ENCODE data around the gene INHBE.

Gene INHBE

DNA sequence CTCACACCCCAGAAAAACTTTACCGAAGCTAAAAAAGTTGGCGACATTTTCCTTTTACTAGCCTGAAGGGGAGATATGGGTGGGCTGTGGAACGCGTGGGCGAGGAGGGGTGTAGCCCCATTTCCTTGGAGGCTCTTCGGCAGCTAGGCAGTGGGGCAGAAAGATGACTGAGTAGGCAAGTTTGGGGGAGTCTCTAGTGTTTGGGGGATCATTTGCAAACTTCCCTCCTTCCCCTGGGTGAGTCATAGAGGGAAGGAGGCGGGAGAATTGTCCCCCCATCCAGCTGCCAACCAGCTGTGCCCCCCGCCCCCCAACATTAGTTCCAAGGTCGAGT, 6.8 kb downstream of the INHBE start:
- no peak for ATAC-seq

DNA sequence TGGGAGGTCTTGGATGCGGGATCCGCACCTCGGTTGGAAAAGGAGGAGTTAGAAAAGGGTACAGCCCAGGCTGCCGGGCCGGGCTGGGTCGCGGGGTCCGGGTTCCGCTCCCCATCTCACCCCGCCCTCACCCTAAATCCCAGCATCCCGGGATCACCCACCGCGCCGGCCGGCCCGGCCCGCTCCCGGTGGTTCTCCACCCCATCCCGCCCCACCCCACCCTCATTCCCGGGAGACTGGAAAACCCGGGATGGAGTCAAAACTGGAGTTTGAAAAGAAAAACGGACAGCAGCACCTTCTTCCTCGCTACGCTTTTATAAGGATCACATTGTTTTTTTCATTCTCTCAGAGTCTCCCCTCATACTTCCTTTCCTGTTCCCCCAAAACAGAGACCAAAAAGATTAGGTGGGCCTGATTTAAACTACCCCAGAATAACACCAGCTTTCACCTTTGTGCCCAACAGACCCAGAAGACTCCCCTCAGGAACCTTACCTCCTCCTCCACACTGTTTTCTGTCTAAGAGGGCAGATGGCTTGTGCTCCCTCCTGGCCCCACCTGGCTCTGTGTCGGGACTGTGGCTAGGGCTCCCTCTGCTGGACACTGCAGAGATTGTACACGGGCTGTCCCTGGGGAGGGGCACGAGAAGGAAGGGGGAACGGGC, 7.3 kb downstream of the INHBE start:
- peak; percentile 84 to 89 for ATAC-seq

- no peak for ATAC-seq
Observed at GRCh38 chr12:57462912-57463253, 7.8 kb downstream of the INHBE start.

- ATAC-seq = no peak
Observed at GRCh38 chr12:57464569-57464968, 9.5 kb downstream of the INHBE start.

GRCh38 chr12:57465030-57465746, 10.1 kb downstream of the INHBE start:
- no peak for ATAC-seq

DNA sequence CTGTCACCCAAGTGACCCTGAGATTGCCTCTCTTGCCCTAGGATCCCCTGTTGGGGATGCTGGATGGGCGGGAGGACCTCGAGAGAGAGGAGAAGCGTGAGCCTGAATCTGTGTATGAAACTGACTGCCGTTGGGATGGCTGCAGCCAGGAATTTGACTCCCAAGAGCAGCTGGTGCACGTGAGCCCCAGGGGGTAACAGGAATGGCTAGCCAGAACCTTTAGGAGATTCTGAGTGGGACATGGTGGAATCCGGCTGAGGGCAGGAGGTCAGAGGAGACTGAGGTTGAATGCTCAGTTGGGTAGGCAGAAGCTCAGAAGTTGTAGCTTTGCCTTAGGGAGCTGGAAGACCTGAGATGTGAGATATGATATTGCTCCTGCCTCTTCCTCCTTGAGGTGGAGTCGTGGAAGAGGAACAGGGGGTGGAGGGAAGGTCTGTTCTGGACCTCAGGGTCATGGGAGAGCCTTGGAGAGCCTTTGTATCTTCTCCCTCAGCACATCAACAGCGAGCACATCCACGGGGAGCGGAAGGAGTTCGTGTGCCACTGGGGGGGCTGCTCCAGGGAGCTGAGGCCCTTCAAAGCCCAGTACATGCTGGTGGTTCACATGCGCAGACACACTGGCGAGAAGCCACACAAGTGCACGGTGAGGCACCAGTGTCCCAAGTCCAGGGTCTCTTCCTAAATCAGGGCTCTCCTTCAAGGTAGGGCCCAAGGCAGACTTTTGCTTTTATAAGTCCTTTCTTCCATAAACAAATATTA, 10.8 kb downstream of the INHBE start:
- ATAC-seq = no peak

- ATAC-seq = no peak
Observed at GRCh38 chr12:57467212-57467874, 12.2 kb downstream of the INHBE start.

DNA sequence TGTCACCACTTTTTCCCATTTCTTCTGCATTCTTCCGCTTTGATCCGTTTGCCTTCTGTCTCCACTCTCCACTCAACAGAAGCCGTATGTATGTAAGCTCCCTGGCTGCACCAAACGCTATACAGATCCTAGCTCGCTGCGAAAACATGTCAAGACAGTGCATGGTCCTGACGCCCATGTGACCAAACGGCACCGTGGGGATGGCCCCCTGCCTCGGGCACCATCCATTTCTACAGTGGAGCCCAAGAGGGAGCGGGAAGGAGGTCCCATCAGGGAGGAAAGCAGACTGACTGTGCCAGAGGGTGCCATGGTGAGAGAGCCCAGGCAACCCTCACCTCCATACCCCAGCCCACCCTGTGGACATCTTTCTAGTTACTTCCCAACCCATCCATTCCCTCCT, 12.8 kb downstream of the INHBE start:
- ATAC-seq = no peak

DNA sequence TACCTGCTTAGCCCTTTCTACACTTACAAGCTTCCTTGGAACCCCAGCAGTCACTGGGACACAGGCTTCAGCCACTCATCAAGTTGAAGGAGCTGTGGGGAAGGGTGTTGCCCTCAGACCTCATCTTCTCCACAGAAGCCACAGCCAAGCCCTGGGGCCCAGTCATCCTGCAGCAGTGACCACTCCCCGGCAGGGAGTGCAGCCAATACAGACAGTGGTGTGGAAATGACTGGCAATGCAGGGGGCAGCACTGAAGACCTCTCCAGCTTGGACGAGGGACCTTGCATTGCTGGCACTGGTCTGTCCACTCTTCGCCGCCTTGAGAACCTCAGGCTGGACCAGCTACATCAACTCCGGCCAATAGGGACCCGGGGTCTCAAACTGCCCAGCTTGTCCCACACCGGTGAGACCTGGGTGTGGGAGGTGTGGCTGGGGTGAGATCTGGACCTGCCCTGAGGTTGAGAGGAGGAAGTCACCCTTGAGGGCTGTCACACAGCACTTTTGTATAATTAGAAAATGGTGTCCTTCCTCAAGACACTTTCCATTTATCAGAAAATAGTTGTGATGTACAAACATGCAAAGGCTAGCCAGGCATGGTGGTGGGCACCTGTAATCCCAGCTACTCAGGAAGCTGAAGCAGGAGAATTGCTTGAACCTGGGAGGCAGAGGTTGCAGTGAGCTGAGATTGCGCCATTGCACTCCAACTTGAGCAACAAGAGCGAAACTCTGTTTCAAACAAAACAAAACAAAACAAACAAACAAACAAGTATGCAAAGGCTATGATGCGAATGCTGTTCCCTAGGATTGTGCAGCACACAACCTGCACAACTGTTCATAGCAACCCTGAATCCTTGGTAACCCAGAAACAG, 14.4 kb downstream of the INHBE start:
- no peak for ATAC-seq

- no peak for ATAC-seq
Observed at GRCh38 chr12:57470286-57470969, 15.3 kb downstream of the INHBE start.

GRCh38 chr12:57470970-57471656, 16.0 kb downstream of the INHBE start:
- no peak for ATAC-seq

GRCh38 chr12:57471661-57472060, 16.6 kb downstream of the INHBE start:
- ATAC-seq = no peak

GRCh38 chr12:57472391-57472790, 17.3 kb downstream of the INHBE start:
- no peak for ATAC-seq

DNA sequence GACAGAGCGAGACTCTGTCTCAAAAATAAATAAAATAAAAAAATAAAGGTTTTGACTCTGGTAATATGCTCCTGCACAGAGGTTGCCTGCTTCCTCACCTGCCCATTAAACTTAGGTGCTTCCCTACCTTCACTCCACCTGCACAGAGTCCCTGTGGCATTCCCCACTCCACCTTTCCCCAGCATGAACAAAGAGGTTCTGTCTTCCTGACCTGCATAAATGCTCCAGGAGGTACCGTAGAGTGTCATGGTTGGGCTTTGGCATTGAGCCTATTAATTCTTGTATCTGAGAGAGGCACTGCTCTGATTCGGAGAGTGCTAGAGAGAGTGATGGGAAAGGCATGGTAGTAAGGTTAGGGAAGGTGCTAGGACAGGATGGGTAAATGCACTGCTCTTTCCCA, 18.3 kb downstream of the INHBE start:
- no peak for ATAC-seq

DNA sequence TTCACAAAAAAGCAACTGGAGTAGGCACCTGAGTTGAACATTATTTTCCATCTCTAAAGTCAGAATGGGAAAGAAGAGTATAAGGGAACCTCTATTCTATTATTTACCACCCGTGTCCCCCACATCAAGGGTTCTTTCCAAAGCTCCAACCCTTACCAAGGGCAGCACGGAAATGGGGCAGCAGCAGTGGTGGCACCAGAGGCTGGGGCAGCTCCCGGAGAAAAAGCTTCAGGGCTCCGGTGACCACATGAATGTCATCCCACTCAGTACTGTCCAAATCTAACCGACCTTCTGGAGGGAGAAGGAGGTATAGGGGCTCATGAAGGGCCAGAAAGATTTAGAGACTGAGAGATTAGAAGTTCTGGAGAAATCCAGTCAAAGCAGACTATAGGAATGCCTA, 18.8 kb downstream of the INHBE start:
- ATAC-seq = no peak

GRCh38 chr12:57474430-57474829, 19.3 kb downstream of the INHBE start:
- no peak for ATAC-seq

DNA sequence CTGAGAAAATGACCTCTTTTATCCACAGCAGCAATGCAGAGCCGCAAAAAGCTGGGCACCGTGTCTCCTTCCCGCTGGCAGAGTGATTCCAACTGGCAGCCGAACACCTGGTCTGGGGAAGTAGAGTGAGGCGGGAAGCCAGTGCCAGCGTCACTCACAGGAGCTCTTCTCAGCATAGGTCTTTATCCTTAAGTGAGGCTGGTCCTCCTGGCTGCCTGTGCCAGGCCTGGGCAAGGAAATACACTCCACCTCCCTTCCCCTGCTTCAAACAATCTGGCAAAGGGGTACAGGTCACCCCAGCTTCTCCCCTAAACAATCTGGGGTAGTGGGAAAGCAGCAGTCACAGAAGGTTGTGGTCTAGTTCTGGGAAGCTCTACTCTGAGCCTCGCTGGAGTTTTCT, 19.8 kb downstream of the INHBE start:
- ATAC-seq = no peak

GRCh38 chr12:57475271-57476161, 20.4 kb downstream of the INHBE start:
- ATAC-seq = no peak

DNA sequence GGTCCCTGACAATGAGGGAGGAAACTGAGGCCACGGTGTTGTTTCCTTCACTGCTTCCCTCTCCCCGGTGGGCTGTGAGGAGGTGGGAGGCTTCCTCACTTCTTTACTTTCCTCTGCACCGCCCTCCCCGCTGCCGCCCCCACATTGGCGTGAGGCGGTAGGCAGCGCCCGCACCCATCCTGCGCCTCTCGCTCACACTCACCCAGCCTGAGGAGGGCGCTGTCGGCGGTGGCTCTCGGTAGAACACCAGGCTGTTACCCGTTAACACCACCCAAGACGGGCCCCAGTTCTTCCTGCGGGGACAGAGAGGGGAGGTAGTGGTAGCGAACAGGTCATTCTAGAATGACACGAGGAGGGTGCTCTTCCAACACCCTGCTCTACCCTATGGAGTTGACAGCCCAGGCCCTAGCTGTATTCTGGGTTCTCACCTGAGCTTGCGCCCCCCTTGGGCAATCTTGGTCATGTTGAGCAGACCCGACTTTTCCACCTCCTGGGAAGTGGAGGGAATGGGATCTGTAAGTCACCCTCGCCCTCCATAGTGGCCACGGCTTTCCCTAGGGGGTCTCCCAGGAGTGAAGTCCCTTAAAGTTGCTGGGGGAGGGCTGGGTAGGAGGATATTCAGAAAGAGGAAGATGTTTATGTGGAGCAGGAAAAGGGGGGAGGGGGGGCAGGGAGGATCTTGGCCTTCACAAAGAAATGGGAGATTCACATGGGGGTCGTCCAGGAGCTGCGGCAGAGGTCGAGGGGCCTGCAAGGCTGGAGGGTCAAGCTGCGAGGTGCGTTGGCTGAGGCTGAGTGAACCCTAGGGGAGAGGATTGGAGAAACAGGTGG, 21.3 kb downstream of the INHBE start:
- ATAC-seq = peak; percentile 29 to 36
